KG1 (cell line): Measurements from ENCODE around the gene PTN.
"Not testable (repeated sequence)": the region's sequence is repeated elsewhere in the genome, so short reads cannot be mapped to it uniquely, and the experiment has no call there.

Experiments used
- DNase-seq: peaks from one replicate; lab custom pipeline; 2025; lab: John Stamatoyannopoulos, UW

PTN gene

DNA sequence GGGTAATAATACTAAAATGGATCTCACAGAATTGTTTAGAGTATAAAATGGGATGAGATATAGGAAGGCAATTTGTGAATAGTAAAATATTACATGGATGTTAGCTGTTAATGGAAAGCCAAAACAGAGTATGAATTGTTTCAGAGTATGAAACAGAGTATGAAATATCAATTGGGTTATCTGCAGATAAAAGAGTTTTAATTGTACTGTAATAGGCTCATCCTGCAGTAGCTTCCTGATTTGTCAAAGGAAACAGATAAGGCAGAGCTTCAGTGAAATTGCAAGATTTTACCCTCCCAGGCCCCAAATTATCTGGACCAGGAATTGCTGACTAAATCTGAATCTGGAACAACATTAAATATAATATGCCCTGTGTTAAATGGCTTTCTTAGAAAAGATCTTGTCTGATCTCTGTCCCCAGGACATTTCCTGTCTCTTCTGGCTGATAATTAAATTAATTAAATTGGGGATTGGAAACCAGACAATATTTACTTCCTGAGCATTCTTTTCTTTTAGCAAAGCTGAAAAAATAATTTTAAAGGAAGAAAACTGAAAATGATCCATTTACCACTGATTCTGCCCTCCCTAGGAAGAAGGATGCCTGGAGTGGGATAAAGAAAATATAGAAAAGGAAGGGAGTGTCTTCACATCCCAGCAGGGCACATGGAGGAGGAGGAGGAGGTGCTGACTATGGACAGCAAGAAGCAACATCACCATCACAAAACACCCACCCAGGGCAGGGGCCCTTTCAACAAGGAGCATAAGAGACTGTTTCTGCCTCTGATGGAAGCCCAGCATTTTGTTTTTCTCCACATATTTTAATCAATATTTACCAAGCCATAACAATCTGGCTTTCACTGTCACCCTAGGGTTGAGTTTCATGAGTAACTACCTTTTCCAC, 18.5 kb downstream of the PTN start:
- DNase-seq: no peak

DNA sequence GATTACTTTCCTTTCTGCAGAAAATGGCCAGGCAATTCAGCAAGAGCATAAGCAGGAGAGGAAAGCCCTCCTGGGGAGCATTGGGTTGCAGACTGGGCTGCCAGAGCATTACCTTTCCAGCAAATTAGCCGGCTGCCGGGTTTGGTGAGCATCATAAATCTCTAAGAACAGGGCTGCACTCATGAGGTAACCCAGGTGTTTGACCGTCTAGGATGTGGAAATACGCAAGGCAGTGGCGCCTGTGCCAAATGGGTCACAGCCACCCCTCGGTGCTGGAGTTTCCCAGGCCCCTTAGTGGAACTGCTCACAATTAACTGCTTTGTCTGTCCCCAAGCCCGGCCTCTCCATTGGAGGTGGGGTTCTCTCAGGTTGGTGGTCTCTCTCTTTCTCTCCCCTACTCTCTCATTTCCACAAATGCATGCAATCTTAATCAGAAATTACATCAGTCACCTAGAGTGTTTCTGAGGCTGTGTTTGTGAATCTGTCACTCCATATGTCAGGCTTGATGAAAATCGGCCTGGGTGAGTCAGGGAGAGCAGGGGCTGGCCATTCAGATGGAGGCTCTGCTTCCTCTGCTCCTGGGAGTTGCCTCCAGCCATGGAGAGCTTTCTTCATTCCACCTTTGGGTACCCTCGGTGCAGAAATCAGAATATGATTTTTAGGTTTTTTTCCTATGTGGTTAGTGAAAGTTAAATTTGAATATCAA, 26.7 kb downstream of the PTN start:
- DNase-seq: no peak

GRCh38 chr7:137313201-137313600, 30.3 kb downstream of the PTN start:
- DNase-seq: no peak

- no peak for DNase-seq
Observed at GRCh38 chr7:137306748-137307147, 36.8 kb downstream of the PTN start.

DNA sequence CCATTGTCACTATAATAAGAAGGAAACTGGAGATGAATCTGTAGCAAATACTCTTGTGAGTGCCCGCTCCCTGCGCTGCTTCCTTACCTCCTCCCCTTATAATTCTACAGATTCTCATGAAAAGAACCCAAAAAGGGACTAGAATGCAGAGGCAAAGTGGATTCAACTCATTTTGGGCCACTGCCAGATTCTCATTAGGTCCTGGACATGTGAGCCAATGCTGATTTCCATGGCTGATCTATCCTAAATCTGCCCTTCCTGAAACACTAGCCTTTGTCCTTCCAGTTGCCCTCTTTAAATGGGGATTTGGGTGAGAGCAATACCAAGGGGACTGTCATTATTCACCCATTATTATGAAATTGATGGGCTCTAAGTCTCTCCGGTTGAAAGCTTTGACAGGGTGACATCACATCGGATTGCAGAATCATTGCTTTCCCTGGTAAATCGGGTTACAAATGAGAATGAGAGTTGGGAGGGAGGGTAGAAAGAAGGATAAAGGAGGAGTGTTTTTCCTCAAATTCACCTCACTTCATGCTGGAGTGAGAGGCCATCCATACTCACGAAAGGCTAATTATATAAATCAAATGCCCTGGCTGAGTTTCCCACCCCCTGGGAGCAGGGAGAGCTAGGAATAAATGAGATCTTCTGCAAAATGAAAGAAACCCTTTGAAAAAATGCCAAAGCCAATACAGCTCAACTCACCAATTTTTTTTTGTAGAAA, 37.5 kb downstream of the PTN start:
- no peak for DNase-seq

DNA sequence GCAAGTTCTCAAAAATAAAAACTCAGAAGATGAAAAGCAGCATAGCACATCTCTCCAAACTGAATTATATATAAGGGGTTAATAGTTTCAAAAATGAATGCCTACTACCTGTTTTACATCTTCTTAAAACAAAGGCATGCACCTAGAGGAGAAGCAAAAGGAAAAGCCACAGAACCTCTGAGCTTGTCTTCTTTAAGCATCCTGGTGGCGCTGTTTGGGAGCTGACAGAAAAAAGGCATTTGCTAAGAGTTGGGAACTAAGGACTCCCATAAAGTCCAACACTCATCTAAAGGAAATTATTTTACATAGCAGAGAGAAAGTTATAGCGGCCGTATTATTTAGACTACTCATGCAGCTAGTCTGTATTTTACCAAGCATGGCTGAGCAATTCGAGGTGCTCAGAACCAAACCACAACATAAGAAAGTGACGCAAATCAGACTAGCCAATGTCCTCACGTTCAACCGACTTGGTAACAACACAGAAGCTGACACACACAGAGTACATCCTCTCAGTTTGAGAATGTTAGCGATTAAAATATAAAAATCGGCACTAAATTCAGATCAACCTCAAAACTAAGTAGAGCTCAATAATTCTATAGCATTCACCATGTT, 38.8 kb downstream of the PTN start:
- no peak for DNase-seq

DNA sequence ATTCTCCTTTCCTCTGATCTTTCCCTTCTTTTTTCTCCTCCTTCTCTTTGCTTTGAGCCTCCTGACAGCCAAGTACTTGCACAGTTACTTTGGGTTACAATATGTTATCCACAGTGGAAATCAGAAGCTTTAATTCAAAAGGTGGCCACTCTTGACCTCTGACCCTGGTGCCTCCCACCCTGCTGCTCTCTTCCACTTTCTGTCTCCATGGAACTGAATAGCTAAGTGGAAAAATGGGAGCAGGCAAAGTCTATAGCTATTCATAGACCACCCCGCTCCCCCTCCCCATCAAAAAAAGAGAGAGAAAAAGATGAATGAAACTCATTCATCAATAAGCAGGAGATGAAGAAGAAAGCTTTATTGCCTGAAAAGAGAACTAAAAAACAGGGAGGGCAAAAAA, 39.4 kb downstream of the PTN start:
- no peak for DNase-seq

GRCh38 chr7:137302081-137302480, 41.5 kb downstream of the PTN start:
- DNase-seq: no peak

GRCh38 chr7:137298464-137298794, 45.1 kb downstream of the PTN start:
- DNase-seq: no peak

- no peak for DNase-seq
Observed at GRCh38 chr7:137297551-137298463, 45.7 kb downstream of the PTN start.

- no peak for DNase-seq
Observed at GRCh38 chr7:137296576-137296975, 47.0 kb downstream of the PTN start.

- DNase-seq: no peak
Observed at GRCh38 chr7:137295739-137296324, 47.7 kb downstream of the PTN start.

DNA sequence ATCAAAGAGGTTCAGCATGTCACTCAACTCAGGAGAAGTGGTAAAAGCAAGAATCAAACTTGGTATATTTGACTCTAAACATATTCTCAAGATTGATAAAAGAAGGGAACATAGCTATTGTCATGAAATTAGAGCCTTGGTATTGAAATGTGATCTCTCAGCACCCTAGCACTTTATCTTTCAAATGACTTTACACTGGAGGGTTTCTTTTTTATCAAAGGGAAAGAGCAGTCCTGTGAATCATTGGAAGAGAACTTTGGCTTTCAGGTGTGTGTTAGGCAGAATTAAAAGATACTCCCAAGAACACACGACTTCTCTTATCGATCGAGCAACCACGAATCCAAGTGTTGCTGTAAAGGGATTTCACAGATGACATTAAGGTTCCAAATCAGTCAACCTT, 54.4 kb downstream of the PTN start:
- DNase-seq: no peak

GRCh38 chr7:137287651-137288258, 55.8 kb downstream of the PTN start:
- no peak for DNase-seq

DNA sequence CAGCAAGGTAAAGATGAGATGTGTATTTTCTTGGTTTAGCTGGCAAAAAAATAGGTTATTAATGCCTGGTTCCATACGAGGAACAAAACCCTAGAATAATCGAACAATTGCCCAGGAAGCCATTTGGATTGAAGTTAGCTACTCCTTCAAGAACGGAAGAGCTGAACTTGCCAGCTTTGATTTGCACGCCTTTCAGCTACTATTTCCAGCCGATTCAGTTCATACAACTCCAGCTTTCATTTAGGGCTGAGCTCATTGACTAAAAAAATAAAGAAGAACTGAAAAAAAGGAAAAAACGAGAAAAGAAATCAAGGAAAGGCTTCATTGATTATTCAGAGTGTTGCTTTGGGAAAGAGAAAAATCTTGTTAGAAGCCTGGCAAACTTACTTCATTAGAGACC, 60.4 kb downstream of the PTN start:
- no peak for DNase-seq

GRCh38 chr7:137282043-137282442, 61.5 kb downstream of the PTN start:
- DNase-seq: no peak

- DNase-seq: no peak
Observed at GRCh38 chr7:137276189-137276588, 67.3 kb downstream of the PTN start.

DNA sequence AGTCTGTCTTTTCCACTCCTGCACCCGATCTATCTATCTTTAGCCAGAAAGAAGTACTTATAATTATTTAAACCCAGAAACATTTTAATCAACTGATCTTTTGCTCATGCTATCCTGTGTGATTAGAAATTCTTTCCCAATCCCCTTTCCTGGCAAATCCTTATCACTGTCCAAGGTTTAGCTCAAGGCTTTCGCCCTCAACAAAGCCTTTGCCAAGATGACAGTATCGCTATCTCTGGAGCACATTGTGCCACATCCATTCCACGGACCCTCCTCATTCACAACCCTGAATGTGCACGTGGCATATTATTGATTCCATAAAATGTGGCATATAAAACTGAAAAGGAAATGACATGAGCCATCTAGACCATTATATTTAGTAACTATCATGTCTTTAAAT, 71.3 kb downstream of the PTN start:
- DNase-seq: no peak

GRCh38 chr7:137269240-137269639, 74.3 kb downstream of the PTN start:
- DNase-seq: no peak

GRCh38 chr7:137268001-137268865, 75.3 kb downstream of the PTN start:
- DNase-seq: not testable (repeated sequence)
